Endothelial cell of umbilical vein (primary cell): ENCODE measurements around the gene OPA3. TPM values are rescaled to one million over a fixed set of nuclear protein-coding genes. Genes with fewer than 3 reads are reported as not detected.

Experiments used
- BruUV-seq: library from RNA; stranded (reverse); fragments of 400-500 nt; replicated peaks from 2 replicates; lab custom pipeline; 2021; lab: Mats Ljungman, UMichigan
- CTCF ChIA-PET: fragments of 300-600, 350-600 bp; sonication (Branson Sonifier 250); formaldehyde crosslinking; loops from one replicate; lab custom pipeline; 2021; ENCODE audit warnings: antibody characterized with exemption, inconsistent platforms; lab: Charles Lee
- POLR2A ChIA-PET: fragments of 300-600, 350-600 bp; sonication (Branson Sonifier 250); formaldehyde crosslinking; loops from one replicate; lab custom pipeline; 2021; ENCODE audit warnings: antibody characterized with exemption, inconsistent platforms; lab: Charles Lee
- DNase-seq: peaks from one replicate; pipeline ENCODE4 v3.0.0-alpha.2; 2011; ENCODE audit warnings: low read depth, low spot score
- FAIRE-seq: peaks from 2 replicates; lab custom pipeline; 2011; peaks lifted over from hg19 to GRCh38; lab: Jason Lieb, UNC
- H2AFZ ChIP-seq: 2 replicates; pipeline ENCODE4 v1.6.0; 2012; ENCODE audit warnings: low read depth, low read length, control low read depth, inconsistent platforms
- H3K27ac ChIP-seq: 2 replicates; pipeline ENCODE4 v1.5.1; 2011; ENCODE audit warnings: low read depth, mild to moderate bottlenecking, control low read depth, low read length, moderate library complexity; ENCODE audit not compliant: insufficient read depth
- H3K27me3 ChIP-seq, 2 experiments: 2 replicates each; pipeline versions ENCODE4 v1.6.0 to v1.6.1; 2011; ENCODE audit warnings: low read length in 2 of 2, mixed read lengths in 1 of 2; ENCODE audit not compliant: control insufficient read depth in 2 of 2, insufficient read depth in 2 of 2
- H3K36me3 ChIP-seq, 2 experiments: 2 replicates in 1 of 2; 3 replicates in 1 of 2; pipeline ENCODE4 v1.5.1; 2011; ENCODE audit warnings: low read length in 2 of 2, mild to moderate bottlenecking in 1 of 2, moderate library complexity in 1 of 2; ENCODE audit not compliant: control insufficient read depth in 2 of 2, insufficient read depth in 2 of 2; ENCODE audit errors: extremely low read depth in 1 of 2
- H3K4me1 ChIP-seq: 3 replicates; pipeline ENCODE4 v1.5.1; 2011; ENCODE audit warnings: mild to moderate bottlenecking, low read length; ENCODE audit not compliant: control insufficient read depth, insufficient read depth; ENCODE audit errors: extremely low read depth
- H3K4me2 ChIP-seq: 2 replicates; pipeline ENCODE4 v1.6.1; 2011; ENCODE audit warnings: low read length, control low read depth, mixed read lengths; ENCODE audit not compliant: insufficient read depth
- H3K4me3 ChIP-seq, 3 experiments: fragments of 200-600 bp in 1 of 3; sonication (generic), shearing (Covaris generic) in 1 of 3; replicated peaks in 1 of 3; 2 replicates each; pipeline ENCODE4 v1.5.1; 2011 to 2016; ENCODE audit warnings: control low read depth in 3 of 3, low read length in 3 of 3, mild to moderate bottlenecking in 2 of 3, inconsistent platforms in 1 of 3, low read depth in 1 of 3, moderate library complexity in 1 of 3; ENCODE audit not compliant: insufficient read depth in 1 of 3
- H3K79me2 ChIP-seq: 2 replicates; pipeline ENCODE4 v1.6.0; 2012; ENCODE audit warnings: low read length, inconsistent platforms; ENCODE audit not compliant: control insufficient read depth, insufficient read depth
- H3K9ac ChIP-seq: replicated peaks from 2 replicates; pipeline ENCODE3; 2011; ENCODE audit warnings: low read length, control low read depth; ENCODE audit not compliant: insufficient read depth; ENCODE audit errors: extremely low read depth
- H3K9me1 ChIP-seq: replicated peaks from 3 replicates; pipeline ENCODE4 v1.6.0; 2011; ENCODE audit warnings: mild to moderate bottlenecking, low read length; ENCODE audit not compliant: control insufficient read depth, insufficient read depth; ENCODE audit errors: extremely low read depth
- H3K9me3 ChIP-seq: replicated peaks from 2 replicates; pipeline ENCODE4 v1.5.1; 2012; ENCODE audit warnings: low read length, inconsistent platforms; ENCODE audit not compliant: control insufficient read depth, insufficient read depth
- H4K20me1 ChIP-seq: replicated peaks from 2 replicates; pipeline ENCODE3; 2011; ENCODE audit warnings: mild to moderate bottlenecking, low read length; ENCODE audit not compliant: control insufficient read depth, insufficient read depth; ENCODE audit errors: extremely low read depth
- CTCF ChIP-seq, 2 donors: IDR thresholded peaks; 1 replicate in 1 of 2; 2 replicates in 1 of 2; pipeline ENCODE4 v1.5.1; 2011; ENCODE audit warnings: low read length in 2 of 2, mild to moderate bottlenecking in 2 of 2, moderate library complexity in 2 of 2, control low read depth in 1 of 2, inconsistent platforms in 1 of 2, low read depth in 1 of 2; ENCODE audit not compliant: insufficient read depth in 1 of 2; ENCODE audit errors: extremely low read depth in 1 of 2
- EZH2 ChIP-seq: IDR thresholded peaks from 2 replicates; pipeline ENCODE4 v1.6.1; 2012; ENCODE audit warnings: borderline replicate concordance, low read depth, mild to moderate bottlenecking, moderate library complexity, low read length, inconsistent platforms; ENCODE audit not compliant: severe bottlenecking
- FOS ChIP-seq: IDR thresholded peaks from 2 replicates; pipeline ENCODE4 v1.6.1; 2011; ENCODE audit warnings: mild to moderate bottlenecking, low read length, moderate library complexity, borderline replicate concordance; ENCODE audit not compliant: insufficient read depth
- GATA2 ChIP-seq: IDR thresholded peaks from 2 replicates; pipeline ENCODE4 v1.7.0; 2011; ENCODE audit warnings: low read depth, mild to moderate bottlenecking, moderate library complexity, mixed read lengths, low read length; ENCODE audit not compliant: insufficient read length, insufficient read depth
- JUN ChIP-seq: IDR thresholded peaks from 2 replicates; pipeline ENCODE4 v1.6.1; 2011; ENCODE audit warnings: borderline replicate concordance, low read depth; ENCODE audit not compliant: insufficient read length, insufficient read depth
- MAX ChIP-seq: IDR thresholded peaks from 2 replicates; pipeline ENCODE4 v1.6.1; 2011; ENCODE audit not compliant: insufficient read depth, insufficient read length
- MYC ChIP-seq: IDR thresholded peaks from one replicate; pipeline ENCODE4 v1.6.1; 2011; ENCODE audit warnings: mild to moderate bottlenecking, low read depth, low read length
- POLR2A ChIP-seq: IDR thresholded peaks from 2 replicates; pipeline ENCODE4 v1.6.1; 2012; ENCODE audit warnings: low read depth, mild to moderate bottlenecking, control low read depth, low read length
- POLR2AphosphoS5 ChIP-seq: IDR thresholded peaks from 2 replicates; pipeline ENCODE4 v1.6.1; 2012; ENCODE audit warnings: low read depth, mild to moderate bottlenecking, control low read depth, low read length, moderate library complexity; ENCODE audit not compliant: insufficient read depth
- dilution Hi-C: fragments of 300-500 bp; cut with MboI; formaldehyde crosslinking; loops from one replicate; pipeline ENCODE4 v1.15.0; 2019; ENCODE audit warnings: low sequenced_read_pairs; ENCODE audit not compliant: extremely low pct_ligation_motif_present
- intact Hi-C: fragments of 100-400 bp; cut with micrococcal nuclease; formaldehyde crosslinking; loops from one replicate; pipeline ENCODE4 v1.10.0; 2022
- polyA plus RNA-seq, 4 experiments: library from polyadenylated mRNA; depleted of rRNA in 3 of 4; stranded (reverse) in 3 of 4; unstranded in 1 of 4; fragments of >200 nt; gene quantifications; 2 replicates each; pipeline versions ENCODE4 v1.2.1 to v1.2.3, GENCODE V29; 2011 to 2012; ENCODE audit warnings: missing spikeins in 1 of 4
- total RNA-seq: library from RNA; stranded (reverse); gene quantifications from 2 replicates; pipeline ENCODE4 v1.2.3, GENCODE V29; 2021

OPA3 gene
- total and polyA plus RNA-seq, 2 donors (not counting 3 experiments of a cell fraction or from before 2014, with no cell fraction given), result 15.4 to 16.0 TPM

GRCh38 chr19:45483033-45483432 lies 101.6 kb downstream of the OPA3 start:
- dilution Hi-C loops, result no loop called here
- POLR2A ChIA-PET, result no interaction called here

GRCh38 chr19:45478454-45479238 lies 106.0 kb downstream of the OPA3 start:
- H3K9me3 ChIP-seq, result no peaks in the 10 kb centered on the region
- no peaks in the 10 kb centered on the region for H3K36me3 ChIP-seq
- peak; percentile 93 for FAIRE-seq
- no peaks in the 10 kb centered on the region for H3K79me2 ChIP-seq
- dilution Hi-C loops (no loop called here), intact Hi-C loops (loop anchor here (1.0 kb wide), 5 partner anchors 9 to 73 kb away; partner anchors contain the start of gene PPP1R13L)
- peak overlapping the region; percentile 96 for H3K27ac ChIP-seq
- H3K4me2 ChIP-seq, result peak overlapping the region; percentile 87
- H4K20me1 ChIP-seq, result no peaks in the 10 kb centered on the region
- ChIA-PET POLR2A (interaction anchor here (0.5 to 2.1 kb wide), 5 partner anchors 9 to 39 kb away, joined by 3 to 17 read pairs (median 4); partner anchors contain the start of genes FOSB and VASP), CTCF (interaction anchor here (0.6 to 9.3 kb wide), 39 partner anchors 11 to 278 kb away, joined by 3 to 891 read pairs (median 8); partner anchors contain the start of genes ERCC1, ERCC2, FOSB and PPP1R13L)
- peak overlapping the region; percentile 13 to 71 (median 46) for H3K4me3 ChIP-seq
- TF ChIP-seq CTCF (IDR thresholded peaks at IDR 0.05; ENCODE audit: extremely low read depth in 1 of 2, insufficient read depth in 1 of 2, low read depth in 1 of 2, low read length in 2 of 2), result peak; percentile 91 to 95
- peak; percentile 56 for TF ChIP-seq FOS
- TF ChIP-seq GATA2, result peak; percentile 17
- TF ChIP-seq MAX, result no peak
- peak; percentile 8 for TF ChIP-seq JUN
- no peak for TF ChIP-seq POLR2A
- TF ChIP-seq POLR2AphosphoS5, result peak; percentile 42
- peak overlapping the region; percentile 95 for H3K9ac ChIP-seq
- H3K27me3 ChIP-seq, result no peaks in the 10 kb centered on the region
- no peaks in the 10 kb centered on the region for H3K9me1 ChIP-seq
- peak overlapping the region; percentile 49 for H2AFZ ChIP-seq
- peaks cover 3% of the 10 kb centered on the region for H3K4me1 ChIP-seq
- TSS peak; percentile 99 for BruUV-seq
- DNase-seq, result peak; percentile 92

More at GRCh38 chr19:45483033-45483432, 101.6 kb downstream of the OPA3 start:
- H2AFZ ChIP-seq, result no peak overlapping the region
- no peak overlapping the region for H3K4me3 ChIP-seq
- BruUV-seq, result no TSS peak
- intact Hi-C loops, result no loop called here
- peaks cover under 1% of the 10 kb centered on the region for H3K4me1 ChIP-seq
- H3K27ac ChIP-seq, result no peak overlapping the region
- H3K79me2 ChIP-seq, result no peaks in the 10 kb centered on the region
- DNase-seq (no peak), FAIRE-seq (no peak)
- no peak for TF ChIP-seq MAX
- no peak for TF ChIP-seq EZH2
- no peak for TF ChIP-seq FOS
- no peak for TF ChIP-seq JUN
- TF ChIP-seq GATA2, result no peak
- no peak for TF ChIP-seq POLR2AphosphoS5
- no peak for TF ChIP-seq MYC
- no peaks in the 10 kb centered on the region for H4K20me1 ChIP-seq
- H3K9me3 ChIP-seq, result no peaks in the 10 kb centered on the region
- no peak overlapping the region for H3K4me2 ChIP-seq
- CTCF ChIA-PET, result interaction anchor here (9.3 kb wide), 1 partner anchor 43 kb away, joined by 891 read pairs; no protein-coding TSS in a partner anchor
- H3K36me3 ChIP-seq, result no peaks in the 10 kb centered on the region
- H3K9ac ChIP-seq, result no peak overlapping the region
- H3K9me1 ChIP-seq, result no peaks in the 10 kb centered on the region
- no peaks in the 10 kb centered on the region for H3K27me3 ChIP-seq
